ENCODE measurements around the gene NUDCD3.

Gene NUDCD3

DNA sequence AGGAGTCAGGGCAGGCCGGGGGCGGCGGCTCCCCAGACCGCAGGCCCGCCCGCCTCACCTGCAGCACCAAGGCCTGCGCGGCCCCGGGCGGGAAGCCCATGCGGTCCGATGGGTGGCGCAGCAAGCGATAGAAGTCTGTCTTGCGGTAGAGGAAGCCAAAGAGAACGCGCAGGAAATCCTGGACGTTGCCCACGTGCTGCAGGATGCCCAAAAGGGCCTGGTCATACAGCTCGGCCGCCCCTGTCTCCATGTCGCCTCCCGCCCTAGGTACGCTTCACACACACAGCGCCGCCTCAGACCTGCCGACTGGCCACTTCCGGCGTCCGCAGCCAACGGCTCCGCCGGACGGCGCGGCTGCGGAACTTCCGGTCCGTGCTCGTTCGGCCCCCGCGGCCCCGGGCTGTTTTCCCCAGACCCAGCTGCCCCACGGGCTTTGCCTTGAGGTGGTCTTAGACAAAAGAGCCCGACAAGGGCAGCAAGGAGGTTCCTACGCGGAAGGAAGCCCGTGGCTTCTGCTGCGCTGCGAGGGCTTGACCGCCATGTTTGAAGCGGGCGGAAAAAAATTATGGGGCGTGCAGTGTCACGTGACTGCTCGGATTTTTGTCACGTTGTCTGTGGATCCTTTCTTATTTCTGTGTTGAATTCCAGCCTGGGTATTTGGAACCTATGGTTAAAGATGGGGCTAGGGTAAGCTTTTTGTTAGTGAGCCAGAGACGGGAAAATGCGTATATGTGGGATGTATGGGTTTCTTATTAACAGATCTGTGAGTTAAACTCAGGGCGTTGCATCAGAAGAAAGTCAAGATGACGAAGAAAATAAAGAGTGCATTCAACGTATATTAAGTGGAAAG, at the start of gene NUDCD3:
TSS of gene NUDCD3 (minus strand) at position 308 of the 850 bp plus-strand sequence. CDS start at position 250, 58 bp downstream.
- TF ChIP-seq, protein P1, sequence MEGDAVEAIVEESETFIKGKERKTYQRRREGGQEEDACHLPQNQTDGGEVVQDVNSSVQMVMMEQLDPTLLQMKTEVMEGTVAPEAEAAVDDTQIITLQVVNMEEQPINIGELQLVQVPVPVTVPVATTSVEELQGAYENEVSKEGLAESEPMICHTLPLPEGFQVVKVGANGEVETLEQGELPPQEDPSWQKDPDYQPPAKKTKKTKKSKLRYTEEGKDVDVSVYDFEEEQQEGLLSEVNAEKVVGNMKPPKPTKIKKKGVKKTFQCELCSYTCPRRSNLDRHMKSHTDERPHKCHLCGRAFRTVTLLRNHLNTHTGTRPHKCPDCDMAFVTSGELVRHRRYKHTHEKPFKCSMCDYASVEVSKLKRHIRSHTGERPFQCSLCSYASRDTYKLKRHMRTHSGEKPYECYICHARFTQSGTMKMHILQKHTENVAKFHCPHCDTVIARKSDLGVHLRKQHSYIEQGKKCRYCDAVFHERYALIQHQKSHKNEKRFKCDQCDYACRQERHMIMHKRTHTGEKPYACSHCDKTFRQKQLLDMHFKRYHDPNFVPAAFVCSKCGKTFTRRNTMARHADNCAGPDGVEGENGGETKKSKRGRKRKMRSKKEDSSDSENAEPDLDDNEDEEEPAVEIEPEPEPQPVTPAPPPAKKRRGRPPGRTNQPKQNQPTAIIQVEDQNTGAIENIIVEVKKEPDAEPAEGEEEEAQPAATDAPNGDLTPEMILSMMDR (IDR thresholded peaks at IDR 0.05; ENCODE audit: insufficient read depth, low read length, poor library complexity, severe bottlenecking), result peak; percentile 38
- no peak for TF ChIP-seq EZH2phosphoT487 (conservative IDR thresholded peaks at IDR 0.05; ENCODE audit: low read length)
- H3K27me3 ChIP-seq (ENCODE audit: low read length), result no peaks in the 10 kb centered on the region
- peak within 1 kb of the TSS; percentile 78 for H3K9ac ChIP-seq (ENCODE audit: low read length)
- H3F3A ChIP-seq (ENCODE audit: insufficient read depth), result peaks cover 3% of the 10 kb centered on the region; the same call in 1 of the 2 replicates
- no peaks in the 10 kb centered on the region for H3K9me3 ChIP-seq (ENCODE audit: insufficient read depth, low read length)
- H3K79me2 ChIP-seq (ENCODE audit: insufficient read depth, low read length), result peaks cover 44% of the 10 kb centered on the region
- peak within 1 kb of the TSS; percentile 89 for H3K27ac ChIP-seq (ENCODE audit: low read depth, low read length)
- H3K9me2 ChIP-seq (replicated peaks; ENCODE audit: insufficient read depth, low read length), result no peaks in the 10 kb centered on the region
- H3K36me3 ChIP-seq (ENCODE audit: low read length), result no peaks in the 10 kb centered on the region
- H3K4me3 ChIP-seq (ENCODE audit: insufficient read depth, low read length, poor library complexity, severe bottlenecking), result peak within 1 kb of the TSS; percentile 70
- H2AFZ ChIP-seq (ENCODE audit: low read depth, low read length, severe bottlenecking), result peak within 1 kb of the TSS; percentile 95
- H3K4me2 ChIP-seq (ENCODE audit: low read depth, low read length, poor library complexity, severe bottlenecking), result peak within 1 kb of the TSS; percentile 91
- no peaks in the 10 kb centered on the region for H4K20me1 ChIP-seq (ENCODE audit: low read depth, low read length)

DNA sequence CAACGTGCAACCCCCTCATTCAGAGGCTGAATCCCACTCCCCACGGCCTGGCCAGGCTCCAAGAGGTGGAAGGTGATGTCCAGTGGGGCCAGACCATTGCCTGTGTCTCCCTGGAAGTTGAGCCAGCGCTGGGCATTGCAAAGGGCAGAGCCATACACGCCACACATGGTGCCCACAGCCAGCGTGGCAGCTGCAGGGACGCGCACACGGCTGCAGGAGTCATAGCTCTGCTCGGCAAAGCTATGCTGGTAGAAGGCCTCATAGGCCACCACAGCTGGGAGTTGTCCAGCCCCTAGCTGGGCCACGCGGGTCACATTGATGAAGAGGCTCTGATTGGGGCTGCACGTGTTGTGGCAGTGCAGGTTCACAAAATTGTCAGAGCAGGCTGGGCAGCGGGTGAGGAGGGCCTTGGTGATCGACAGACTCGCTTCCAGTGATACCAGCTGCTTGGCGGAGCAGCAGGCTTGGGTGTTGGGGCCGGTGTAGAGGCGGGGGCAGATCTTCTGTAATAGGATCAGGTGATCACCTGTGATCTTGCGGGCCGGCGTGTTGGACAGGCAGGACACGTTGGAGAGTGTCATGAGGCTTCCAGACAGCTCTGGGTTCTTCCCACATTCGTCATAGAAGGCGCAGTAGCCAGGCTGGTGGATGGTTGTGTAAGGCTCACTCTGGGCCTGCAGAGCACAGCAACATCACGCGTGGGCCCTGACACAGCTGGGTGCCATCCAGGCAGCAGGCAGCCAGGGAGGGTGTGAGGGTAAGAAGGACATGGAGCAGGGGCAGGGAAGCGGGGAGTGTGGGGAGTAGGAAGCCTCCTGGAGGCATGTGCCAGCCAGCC, 49.4 kb upstream of the NUDCD3 start:
- no peaks in the 10 kb centered on the region for H3K79me2 ChIP-seq (ENCODE audit: insufficient read depth, low read length)
- H3K4me2 ChIP-seq (ENCODE audit: low read depth, low read length, poor library complexity, severe bottlenecking), result no peak overlapping the region
- H3K36me3 ChIP-seq (ENCODE audit: low read length), result no peaks in the 10 kb centered on the region
- H3K9me2 ChIP-seq (replicated peaks; ENCODE audit: insufficient read depth, low read length), result no peaks in the 10 kb centered on the region
- no peaks in the 10 kb centered on the region for H3K9me3 ChIP-seq (ENCODE audit: insufficient read depth, low read length)
- H2AFZ ChIP-seq (ENCODE audit: low read depth, low read length, severe bottlenecking), result no peak overlapping the region
- H3F3A ChIP-seq (ENCODE audit: insufficient read depth), result no peaks in the 10 kb centered on the region
- no peaks in the 10 kb centered on the region for H4K20me1 ChIP-seq (ENCODE audit: low read depth, low read length)
- TF ChIP-seq, protein P1 (IDR thresholded peaks at IDR 0.05; ENCODE audit: insufficient read depth, low read length, poor library complexity, severe bottlenecking), result no peak
- TF ChIP-seq EZH2phosphoT487 (conservative IDR thresholded peaks at IDR 0.05; ENCODE audit: low read length), result no peak
- H3K4me3 ChIP-seq (ENCODE audit: insufficient read depth, low read length, poor library complexity, severe bottlenecking), result no peak overlapping the region
- no peaks in the 10 kb centered on the region for H3K27me3 ChIP-seq (ENCODE audit: low read length)
- H3K27ac ChIP-seq (ENCODE audit: low read depth, low read length), result no peak overlapping the region
- no peak overlapping the region for H3K9ac ChIP-seq (ENCODE audit: low read length)

DNA sequence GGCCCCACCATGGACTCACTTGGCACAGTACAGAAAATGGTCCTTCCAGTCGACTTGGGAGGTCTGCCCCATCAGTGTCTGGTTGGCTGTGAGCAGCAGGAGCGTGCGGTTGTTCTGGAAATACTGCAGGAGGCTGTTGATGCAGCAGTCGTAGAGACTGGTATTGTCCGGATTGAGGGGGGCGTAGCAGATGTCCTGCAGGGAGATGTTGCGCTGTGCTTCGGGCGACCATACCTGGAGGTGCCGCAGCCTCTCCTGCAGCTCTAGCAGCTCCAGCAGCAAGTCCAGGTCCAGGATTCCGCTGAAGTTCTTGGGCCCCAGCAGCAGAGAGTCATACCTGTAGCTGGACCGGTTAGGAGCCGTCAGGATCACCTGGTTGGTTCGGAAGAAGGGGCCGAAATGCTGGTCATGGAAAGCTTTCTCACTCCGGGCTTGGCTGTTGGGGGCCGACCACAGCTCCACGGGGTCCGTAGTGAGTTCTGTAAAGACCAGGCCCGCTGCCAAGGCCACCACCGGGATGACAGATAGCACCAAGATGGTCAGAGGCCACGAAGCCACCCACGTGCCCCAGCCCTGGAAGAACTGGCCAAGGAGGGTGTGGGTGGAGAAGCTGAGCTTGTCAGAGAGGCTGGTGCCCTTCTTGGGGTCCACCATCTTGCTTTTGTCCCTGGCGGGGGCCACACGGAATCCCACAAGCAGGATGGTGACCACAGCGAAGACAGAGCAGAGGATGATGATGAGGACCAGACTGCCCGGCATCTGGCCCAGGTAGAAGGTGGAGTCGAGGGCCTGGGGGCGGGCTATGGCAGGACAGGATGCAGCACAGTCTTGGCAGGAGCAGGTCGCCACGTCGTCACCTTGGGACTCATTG, 48.6 kb upstream of the NUDCD3 start:
- H2AFZ ChIP-seq (ENCODE audit: low read depth, low read length, severe bottlenecking), result no peak overlapping the region
- TF ChIP-seq, protein P1 (IDR thresholded peaks at IDR 0.05; ENCODE audit: insufficient read depth, low read length, poor library complexity, severe bottlenecking), result no peak
- TF ChIP-seq EZH2phosphoT487 (conservative IDR thresholded peaks at IDR 0.05; ENCODE audit: low read length), result no peak
- no peaks in the 10 kb centered on the region for H3K9me3 ChIP-seq (ENCODE audit: insufficient read depth, low read length)
- H4K20me1 ChIP-seq (ENCODE audit: low read depth, low read length), result no peaks in the 10 kb centered on the region
- H3K27me3 ChIP-seq (ENCODE audit: low read length), result no peaks in the 10 kb centered on the region
- H3F3A ChIP-seq (ENCODE audit: insufficient read depth), result no peaks in the 10 kb centered on the region
- H3K9me2 ChIP-seq (replicated peaks; ENCODE audit: insufficient read depth, low read length), result no peaks in the 10 kb centered on the region
- no peaks in the 10 kb centered on the region for H3K79me2 ChIP-seq (ENCODE audit: insufficient read depth, low read length)
- no peak overlapping the region for H3K27ac ChIP-seq (ENCODE audit: low read depth, low read length)
- no peak overlapping the region for H3K9ac ChIP-seq (ENCODE audit: low read length)
- no peak overlapping the region for H3K4me2 ChIP-seq (ENCODE audit: low read depth, low read length, poor library complexity, severe bottlenecking)
- H3K36me3 ChIP-seq (ENCODE audit: low read length), result no peaks in the 10 kb centered on the region
- no peak overlapping the region for H3K4me3 ChIP-seq (ENCODE audit: insufficient read depth, low read length, poor library complexity, severe bottlenecking)

Data from SU-DHL-6 (cell line).